Liver (tissue), 3 donors: ENCODE data around the gene IL12RB2.

ENCODE experiments used
- ATF3 ChIP-seq: IDR thresholded peaks from 2 replicates; pipeline ENCODE4 v1.6.1; 2016; ENCODE audit warnings: antibody characterized with exemption
- CTCF ChIP-seq: fragments of 150-350 bp; IDR thresholded peaks from 2 replicates; pipeline ENCODE4 v1.5.1; 2017; ENCODE audit warnings: improper control_type of control experiment, low read depth, low read length; ENCODE audit not compliant: missing input control
- EGR1 ChIP-seq, 2 donors: IDR thresholded peaks; 2 replicates each; pipeline ENCODE4 v1.6.1; 2016 to 2018; ENCODE audit warnings: antibody characterized with exemption in 2 of 2, low read depth in 2 of 2
- HNF4A ChIP-seq, 2 donors: conservative IDR thresholded peaks; 2 replicates each; pipeline ENCODE4 v1.6.1; 2016; ENCODE audit warnings: antibody characterized with exemption in 2 of 2, mild to moderate bottlenecking in 2 of 2
- HNF4G ChIP-seq: IDR thresholded peaks from 2 replicates; pipeline ENCODE4 v1.6.1; 2016; ENCODE audit warnings: antibody characterized with exemption
- JUND ChIP-seq, 2 donors: IDR thresholded peaks; 2 replicates each; pipeline ENCODE4 v1.6.1; 2016; ENCODE audit warnings: antibody characterized with exemption in 2 of 2
- RAD21 ChIP-seq, 2 donors: IDR thresholded peaks; 2 replicates each; pipeline ENCODE4 v1.6.1; 2016; ENCODE audit warnings: antibody characterized with exemption in 2 of 2, mild to moderate bottlenecking in 2 of 2
- REST ChIP-seq: IDR thresholded peaks from 2 replicates; pipeline ENCODE4 v1.6.1; 2016; ENCODE audit warnings: antibody characterized with exemption, mild to moderate bottlenecking
- SP1 ChIP-seq: IDR thresholded peaks from 2 replicates; pipeline ENCODE4 v1.6.1; 2018; ENCODE audit warnings: antibody characterized with exemption, mild to moderate bottlenecking
- YY1 ChIP-seq: IDR thresholded peaks from 2 replicates; pipeline ENCODE4 v1.6.1; 2016; ENCODE audit warnings: antibody characterized with exemption, mild to moderate bottlenecking
- ZBTB33 ChIP-seq: IDR thresholded peaks from 2 replicates; pipeline ENCODE4 v1.6.1; 2016; ENCODE audit warnings: antibody characterized with exemption
- donor health status: healthy.
- donor health status: healthy.

GRCh38 chr1:67430358-67431155 lies 122.9 kb downstream of the IL12RB2 start, which contains the start of gene SERBP1:
- no peak for TF ChIP-seq HNF4G
- TF ChIP-seq CTCF = no peak
- no peak for TF ChIP-seq EGR1 (IDR thresholded peaks at IDR 0.05; ENCODE audit: low read depth in 2 of 2)
- TF ChIP-seq JUND (IDR thresholded peaks at IDR 0.05) = peak in 1 of 2 donors; percentile 39
- TF ChIP-seq REST = peak; percentile 68
- TF ChIP-seq ZBTB33 = peak; percentile 89
- no peak for TF ChIP-seq RAD21 (IDR thresholded peaks at IDR 0.05)
- no peak for TF ChIP-seq ATF3
- TF ChIP-seq YY1 = peak; percentile 99
- TF ChIP-seq HNF4A (conservative IDR thresholded peaks at IDR 0.05) = peak in 1 of 2 donors; percentile 27
- TF ChIP-seq SP1 = peak; percentile 64
